Activated T-cell treated with anti-CD3 and anti-CD28 coated beads for 1 hour (primary cell): ENCODE measurements around the gene GSAP.
"Not testable (repeated sequence)": the region's sequence is repeated elsewhere in the genome, so short reads cannot be mapped to it uniquely, and the experiment has no call there.

ENCODE experiments used
- DNase-seq: peaks from one replicate; pipeline ENCODE4 v3.0.0-alpha.2; 2020; ENCODE audit warnings: low read depth

Gene GSAP

DNA sequence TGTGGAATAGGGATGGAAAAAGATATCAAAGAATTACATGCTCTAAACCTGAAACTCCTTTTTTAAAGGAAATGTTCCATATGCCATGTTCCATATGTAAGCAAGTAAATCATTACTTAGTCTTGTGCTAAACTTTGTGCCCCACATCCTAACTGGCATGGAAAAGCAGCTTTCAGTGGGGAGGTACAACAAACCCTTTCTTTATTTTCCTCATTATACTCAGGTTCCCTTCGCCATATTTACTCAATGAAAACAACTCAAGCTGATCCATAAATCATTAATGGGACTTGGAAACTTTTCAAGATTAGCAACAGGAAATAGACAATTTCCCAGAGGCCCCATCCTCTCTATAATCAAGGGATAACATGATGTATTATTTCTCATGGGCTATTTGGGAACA, 56.0 kb downstream of the GSAP start:
- no peak for DNase-seq

DNA sequence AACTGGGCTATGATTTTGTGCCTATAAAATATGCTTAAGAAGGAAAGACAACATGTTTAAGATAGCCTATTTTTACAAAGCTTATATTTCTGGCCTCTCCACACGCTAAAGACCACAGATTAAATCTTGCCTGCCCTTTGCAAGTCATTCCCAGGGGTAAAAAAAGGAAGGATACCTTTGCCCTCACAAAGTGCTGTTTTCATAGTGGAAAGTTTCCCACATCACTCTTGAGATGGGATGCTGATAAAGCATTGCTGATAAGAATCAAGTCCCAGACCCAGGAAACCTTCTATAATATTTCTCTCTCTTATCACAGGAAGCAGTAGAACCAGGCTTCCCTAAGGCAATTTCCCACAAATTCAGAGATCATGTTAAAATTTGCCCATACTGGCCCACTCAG, 56.5 kb downstream of the GSAP start:
- DNase-seq = no peak

DNA sequence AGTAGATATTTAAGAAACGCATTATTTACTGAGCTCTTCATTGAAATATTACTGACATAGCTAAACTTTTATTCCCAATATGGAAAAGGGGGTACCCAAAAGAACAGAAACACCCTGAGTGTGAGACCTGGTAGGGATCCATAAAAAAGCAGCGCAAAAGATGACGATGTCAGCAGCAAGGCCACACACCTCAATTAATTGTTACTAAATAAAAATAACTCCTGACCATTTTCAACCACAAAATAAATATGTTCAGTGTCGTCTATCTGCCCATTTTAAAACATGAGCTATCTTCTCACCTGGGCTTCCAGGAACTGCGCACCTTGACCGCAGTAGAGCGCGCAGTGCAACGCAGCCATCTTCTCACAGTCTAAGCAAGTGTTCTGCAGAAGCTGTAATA, 61.2 kb downstream of the GSAP start:
- DNase-seq = no peak

DNA sequence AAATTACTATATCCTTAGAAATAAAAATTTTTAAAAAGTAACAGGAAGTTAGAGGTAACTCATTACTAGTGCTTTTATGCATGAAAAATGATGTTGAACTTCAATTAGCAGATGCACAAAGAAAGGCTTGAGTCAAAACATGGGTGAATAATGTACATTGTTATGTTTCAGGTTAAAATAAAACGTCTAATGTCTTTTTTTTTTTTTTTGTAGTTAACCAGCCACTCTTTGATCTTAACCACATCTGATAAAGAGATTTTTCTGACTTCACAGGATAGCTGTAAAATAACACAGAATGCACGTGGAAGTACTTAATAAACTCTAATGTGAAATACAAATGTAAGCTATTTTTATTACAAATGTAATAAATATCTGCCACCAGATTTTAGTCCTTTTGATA, 61.7 kb downstream of the GSAP start:
- no peak for DNase-seq

DNA sequence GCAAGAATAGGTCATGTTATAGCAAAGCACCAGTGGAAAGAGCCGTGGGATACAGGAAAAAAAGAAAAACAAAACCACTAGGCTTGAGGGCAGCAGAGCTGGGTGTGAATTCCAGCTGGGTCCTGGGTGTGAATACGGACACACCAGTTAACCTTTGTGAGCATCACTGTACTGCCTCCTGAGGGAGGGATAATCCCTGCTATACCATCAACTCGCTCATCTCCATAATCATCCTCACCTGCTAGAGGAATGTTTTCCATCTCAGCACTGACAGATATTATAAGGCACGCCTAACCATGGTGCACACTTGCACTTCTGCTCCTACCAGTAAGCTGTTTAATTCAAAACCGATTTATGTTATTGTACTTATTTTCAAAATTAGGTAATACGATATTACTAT, 62.2 kb downstream of the GSAP start:
- no peak for DNase-seq

DNA sequence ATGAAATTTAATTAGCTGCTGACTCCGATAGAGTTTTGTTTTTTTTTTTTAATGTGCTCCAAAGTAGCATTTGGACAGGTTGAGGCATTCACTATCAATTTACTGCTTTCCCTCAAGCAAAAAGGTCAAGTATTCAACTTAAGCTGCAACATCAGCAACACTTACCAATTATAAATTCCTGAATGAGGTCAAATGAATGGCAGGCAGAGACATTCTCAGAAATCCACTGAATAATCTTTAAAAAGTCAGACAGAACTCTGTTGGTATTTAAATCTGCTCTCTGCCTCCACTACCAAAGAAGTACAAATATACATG, 62.8 kb downstream of the GSAP start:
- no peak for DNase-seq

DNA sequence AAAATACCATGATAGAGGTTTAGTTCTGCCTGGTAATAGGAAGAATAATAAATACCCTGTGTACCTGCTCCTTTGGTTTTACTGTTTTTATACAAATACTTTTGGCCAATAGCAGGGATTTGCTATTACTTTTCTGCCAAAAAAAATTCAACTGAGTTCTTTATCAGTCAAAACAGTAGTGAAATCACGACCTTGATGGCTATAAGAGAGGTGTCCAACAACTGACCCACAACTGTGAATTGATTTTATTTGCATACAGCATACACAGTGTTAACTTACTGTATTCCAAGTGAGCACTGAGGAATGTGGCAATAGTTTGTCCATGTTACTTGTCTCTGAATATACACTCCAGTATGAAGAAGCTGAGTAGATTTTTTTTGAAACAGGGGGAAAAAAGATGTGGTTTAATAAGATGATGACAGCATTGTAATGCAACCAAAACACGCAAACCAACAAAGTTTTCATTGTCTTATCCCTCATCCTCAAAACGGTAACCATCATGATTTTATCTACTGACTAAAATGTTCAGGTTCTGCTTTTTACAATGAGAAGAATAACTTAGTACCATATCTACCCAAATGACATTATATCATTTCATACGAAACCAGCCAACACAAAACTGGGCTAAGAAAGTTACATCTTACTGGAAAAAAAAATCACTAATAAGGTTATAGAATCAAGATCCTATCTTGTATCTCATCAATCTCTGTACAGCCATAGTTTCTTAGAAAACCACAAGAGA, 63.3 kb downstream of the GSAP start:
- no peak for DNase-seq

DNA sequence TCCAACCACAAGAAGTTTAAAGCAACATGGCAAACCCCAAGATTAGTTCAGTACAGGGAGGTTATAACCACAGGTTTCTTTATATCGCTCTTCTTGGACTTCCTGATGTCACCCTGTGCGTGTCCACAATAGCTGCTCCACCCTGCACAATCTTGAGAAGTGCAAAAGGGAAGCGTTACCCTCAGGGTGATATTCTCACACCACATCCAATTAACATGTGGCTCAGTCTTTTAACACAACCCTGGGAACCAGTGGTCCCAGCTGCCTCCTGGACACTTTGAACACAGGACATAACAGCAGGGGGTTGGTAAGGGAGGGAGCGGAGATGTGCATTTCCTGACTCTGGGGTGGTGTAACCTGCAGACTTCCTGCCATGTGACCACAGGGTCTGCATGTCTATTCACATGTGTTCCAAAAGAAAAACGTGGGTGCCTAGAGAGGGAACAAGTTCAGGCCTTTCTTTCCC, 64.6 kb downstream of the GSAP start:
- DNase-seq = peak; percentile 23

DNA sequence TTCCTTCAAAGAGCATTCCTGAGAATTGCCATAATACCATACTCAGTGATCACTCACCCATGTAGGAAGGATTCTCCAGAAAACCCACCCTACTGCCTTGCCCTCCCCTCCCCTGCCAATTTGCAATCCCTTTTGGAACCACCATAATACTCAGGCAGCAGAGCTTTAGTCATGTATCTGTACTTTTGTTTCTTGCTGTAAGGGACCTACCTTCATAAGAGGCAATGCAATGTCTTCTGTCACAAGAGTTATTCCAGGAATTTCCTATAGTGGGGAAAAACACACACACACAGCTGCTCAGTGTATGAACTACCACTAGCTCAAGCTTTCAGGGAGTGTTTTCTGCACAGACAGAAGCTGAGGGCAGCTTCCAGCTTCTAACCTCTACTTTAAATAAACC, 67.0 kb downstream of the GSAP start:
- DNase-seq = no peak

DNA sequence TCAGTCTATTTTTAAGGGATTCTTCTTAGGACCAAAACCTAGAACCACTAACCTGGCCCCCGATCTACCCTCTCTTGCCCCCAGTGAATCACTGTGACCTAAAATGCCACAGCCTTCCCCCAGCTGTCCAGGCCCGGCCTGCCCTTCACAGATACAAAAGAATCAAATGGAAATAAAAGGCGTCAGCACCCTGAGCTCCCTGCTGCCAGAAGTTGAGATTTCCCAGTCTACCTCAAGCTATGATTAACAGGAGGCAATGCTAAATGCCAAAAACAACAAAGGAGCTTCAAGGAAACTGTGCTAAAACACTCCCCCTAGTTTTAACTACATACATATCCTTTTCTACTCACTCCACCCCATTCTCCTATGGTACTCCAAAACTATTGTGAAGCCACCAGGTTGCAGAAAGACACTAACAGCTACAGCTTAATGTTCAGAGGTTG, 67.8 kb downstream of the GSAP start:
- no peak for DNase-seq

DNA sequence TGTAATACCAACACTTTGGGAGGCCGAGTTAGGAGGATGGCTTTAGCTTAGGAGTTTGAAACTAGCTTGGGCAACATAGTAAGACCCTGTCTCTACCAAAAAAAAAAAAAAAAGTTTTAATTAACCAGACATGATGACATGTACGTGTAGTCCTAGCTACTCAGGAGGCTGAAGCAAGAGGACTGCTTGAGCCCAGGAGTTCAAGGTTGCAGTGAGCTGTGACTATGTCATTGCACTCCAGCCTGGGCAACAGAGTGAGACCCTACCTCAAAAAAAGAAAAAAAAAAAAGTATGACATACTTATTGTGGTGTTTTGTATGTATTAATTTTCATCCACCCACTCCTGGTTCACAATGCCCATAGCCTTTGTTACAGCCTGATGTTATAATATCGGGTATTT, 69.7 kb downstream of the GSAP start:
- DNase-seq = no peak

DNA sequence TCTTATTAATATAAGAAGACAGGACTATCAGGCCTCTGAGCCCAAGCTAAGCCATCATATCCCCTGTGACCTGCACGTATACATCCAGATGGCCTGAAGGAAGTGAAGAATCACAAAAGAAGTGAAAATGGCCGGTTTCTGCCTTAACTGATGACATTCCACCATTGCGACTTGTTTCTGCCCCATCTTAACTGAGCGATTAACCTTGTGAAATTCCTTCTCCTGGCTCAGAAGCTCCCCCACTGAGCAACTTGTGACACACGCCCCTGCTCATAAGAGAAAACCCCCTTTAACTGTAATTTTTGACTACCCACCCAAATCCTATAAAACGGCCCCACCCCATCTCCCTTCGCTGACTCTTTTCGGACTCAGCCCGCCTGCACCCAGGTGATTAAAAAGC, 70.7 kb downstream of the GSAP start:
- DNase-seq = not testable (repeated sequence)

DNA sequence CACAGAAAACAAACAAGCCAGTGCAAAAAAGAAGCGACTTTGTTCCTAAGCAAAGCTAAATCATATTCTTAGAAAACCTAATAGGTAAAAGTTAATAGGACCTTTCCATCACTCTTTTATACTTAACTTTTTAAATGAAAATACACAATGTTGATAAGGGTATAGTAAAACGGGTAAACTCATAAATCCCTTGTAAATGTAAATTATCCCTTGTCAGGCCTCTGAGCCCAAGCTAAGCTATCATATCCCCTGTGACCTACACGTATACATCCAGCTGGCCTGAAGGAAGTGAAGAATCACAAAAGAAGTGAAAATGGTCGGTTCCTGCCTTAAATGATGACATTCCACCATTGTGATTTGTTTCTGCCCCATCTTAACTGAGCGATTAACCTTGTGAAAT, 76.4 kb downstream of the GSAP start:
- no peak for DNase-seq

DNA sequence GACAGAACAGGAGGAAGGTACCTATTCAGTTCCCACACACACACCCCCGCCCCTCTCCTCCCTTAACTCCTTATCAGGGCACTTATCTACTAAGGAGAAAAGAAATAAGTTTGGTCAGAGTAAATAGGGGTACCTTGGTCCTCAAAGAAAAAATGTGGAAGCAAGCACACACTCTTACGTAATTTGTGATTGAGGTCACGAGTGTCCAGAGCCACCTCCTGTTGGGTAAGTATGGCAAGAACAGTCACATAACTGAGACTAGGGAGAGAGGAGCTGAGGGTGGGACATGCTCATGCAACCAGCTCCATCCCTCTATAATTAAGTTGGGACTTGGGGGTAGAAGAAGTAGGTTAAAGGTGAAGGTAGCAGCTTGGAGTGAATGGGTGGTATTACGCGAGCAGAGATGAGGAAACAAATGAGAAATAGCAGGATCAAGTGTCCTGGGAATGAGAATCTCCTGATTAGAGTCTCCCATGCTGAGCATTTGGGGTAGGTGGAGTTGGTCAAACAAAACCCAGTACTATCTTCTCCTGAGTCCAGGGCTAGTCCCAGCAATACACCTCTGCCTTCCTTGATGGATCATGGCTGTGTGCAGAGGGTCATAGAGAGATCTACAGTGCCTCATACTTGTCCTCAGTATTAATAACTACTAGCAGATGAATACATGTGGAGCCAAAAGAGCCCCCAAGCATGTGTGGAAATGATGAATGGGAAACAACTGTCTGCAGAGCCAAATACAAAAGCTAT, 77.1 kb downstream of the GSAP start:
- DNase-seq = no peak

DNA sequence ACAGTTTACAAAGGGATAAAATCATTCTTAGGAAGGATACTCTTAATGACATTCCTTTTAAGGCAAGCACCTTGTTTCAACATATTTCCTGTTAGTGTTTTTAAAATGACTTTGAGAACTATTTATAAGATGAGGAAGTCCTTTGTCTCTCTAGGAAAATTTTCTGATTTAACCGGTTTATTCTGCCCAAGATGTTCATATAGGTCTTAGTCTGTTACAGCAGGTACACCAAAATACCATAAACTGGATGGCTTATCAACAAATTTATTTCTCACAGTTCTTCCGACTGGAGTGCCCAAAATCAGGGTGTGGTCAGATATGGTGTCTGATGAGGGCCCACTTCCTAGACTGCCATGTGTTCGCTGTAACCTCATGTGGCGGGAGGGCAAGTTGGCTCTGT, 77.9 kb downstream of the GSAP start:
- DNase-seq = no peak

DNA sequence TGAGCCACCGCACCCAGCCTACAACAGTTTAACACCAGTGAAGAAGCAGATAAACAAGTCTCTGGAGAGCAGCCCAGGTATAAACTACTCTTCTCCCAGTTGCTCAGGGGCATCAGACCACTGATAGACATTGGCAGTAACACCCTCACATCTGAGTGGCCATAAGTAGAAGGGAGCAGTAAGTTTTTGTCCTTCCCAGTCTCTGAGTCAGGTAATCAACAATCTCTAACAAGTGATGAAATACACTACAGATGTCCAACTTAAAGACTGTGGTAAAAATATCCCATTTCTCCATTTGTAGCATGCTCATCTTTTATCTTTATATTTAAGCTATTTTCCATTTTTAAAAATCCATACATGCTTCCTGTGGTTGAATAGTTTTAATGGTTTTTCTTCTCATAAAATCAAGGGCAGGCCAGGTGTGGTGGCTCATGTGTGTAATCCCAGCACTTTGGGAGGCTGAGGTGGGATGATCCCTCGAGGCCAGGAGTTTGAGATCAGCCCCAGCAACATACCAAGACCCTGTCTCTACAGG, 78.6 kb downstream of the GSAP start:
- no peak for DNase-seq

DNA sequence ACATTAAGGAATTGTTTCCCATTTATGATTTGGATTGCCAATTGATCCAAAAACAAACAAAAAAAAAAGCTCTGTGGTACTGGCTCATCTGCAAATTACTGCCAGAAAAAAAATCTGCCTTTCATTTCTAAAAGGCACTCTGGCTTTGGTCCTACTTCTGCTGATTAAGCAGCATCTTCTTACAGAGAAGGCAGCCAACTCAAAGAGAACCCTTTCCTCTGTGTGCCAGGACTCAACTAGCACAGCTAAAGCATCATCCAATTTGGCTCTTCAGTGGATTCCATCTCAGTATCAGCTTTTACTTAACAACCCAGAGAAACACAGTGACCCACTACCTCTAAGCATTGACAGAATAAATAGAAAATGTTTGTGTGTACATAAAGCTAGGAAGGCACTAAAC, 80.6 kb downstream of the GSAP start:
- DNase-seq = no peak

DNA sequence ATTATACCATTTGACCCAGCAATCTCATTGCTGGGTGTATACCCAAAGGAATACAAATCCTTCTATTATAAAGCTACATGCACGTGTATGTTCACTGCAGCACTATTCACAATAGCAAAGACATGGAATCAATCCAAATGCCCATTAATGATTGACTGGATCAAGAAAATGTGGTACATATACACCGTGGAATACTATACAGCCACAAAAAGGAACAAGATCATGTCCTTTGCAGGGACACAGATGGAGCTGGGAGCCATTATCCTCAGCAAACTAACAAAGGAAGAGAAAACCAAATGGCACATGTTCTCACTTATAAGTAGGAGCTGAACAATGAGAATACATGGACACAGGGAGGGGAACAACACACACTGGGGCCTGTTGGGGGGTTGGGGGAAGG, 82.1 kb downstream of the GSAP start:
- not testable (repeated sequence) for DNase-seq

DNA sequence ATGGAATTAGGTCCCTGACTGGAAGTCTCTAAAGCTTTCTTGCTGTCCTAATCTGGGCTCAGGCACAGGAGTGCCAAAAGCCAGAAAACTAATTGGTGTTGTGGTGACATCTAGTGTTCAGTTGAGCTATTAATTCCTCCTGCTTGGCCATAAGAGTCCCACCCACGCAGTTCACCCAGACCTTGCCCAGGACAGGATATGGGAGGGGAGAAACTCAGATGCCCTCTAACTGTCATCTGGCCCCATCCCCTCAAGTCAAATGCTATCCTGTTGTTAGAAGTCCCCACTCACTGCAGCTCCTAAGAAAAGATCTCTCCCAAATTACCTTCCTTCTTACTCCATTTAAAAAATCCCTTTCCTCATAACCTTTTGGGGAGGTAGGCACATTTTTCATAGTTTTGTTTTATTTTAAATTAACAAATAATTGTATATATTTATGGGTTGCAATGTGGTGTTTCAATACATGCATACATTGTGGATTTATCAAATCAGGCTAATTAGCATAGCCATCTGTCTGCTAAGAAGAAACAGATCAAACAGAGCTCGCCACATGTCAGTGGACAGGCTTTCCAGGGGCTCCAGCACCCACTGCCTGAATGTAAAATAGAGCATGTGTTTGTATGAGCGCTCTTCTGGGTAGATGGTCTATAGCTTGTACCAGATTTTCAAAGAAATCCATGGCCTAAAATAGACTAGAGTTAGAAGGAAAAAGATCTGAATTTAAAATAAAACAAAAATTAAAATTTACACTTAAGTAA, 84.0 kb downstream of the GSAP start:
- no peak for DNase-seq

DNA sequence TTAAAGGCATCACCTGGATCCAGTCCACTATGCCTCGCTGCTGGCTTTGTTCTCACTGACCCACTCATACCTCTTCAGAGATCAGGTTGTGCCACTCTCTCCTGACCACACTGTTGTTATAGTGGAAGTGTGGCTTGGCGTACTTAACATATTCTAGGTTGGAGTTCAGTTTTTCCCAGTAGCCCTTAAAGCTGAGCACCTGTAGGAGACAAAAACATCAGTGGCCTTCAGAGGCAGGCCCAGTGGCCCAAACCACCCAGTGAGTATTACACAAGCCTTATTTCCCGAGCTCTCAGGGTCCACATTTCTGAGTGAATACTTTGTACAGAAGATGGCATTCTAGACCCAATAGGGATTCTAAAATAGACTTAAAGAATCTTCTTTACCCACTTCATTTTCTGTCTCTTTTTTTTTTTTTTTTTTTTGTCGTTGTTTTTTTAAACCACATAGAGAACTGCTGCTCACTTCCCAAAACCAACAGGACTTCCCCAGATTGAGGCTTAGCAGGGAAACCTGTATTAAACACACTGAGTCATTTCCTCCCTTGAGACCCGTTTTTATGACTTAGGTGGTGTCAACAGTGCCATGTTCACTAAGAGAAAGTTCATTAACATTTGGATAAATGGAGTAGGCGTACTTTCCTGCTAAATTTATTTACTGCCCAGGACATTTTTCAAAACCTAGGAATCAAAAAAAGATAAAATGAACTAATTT, 85.8 kb downstream of the GSAP start:
- DNase-seq = no peak

DNA sequence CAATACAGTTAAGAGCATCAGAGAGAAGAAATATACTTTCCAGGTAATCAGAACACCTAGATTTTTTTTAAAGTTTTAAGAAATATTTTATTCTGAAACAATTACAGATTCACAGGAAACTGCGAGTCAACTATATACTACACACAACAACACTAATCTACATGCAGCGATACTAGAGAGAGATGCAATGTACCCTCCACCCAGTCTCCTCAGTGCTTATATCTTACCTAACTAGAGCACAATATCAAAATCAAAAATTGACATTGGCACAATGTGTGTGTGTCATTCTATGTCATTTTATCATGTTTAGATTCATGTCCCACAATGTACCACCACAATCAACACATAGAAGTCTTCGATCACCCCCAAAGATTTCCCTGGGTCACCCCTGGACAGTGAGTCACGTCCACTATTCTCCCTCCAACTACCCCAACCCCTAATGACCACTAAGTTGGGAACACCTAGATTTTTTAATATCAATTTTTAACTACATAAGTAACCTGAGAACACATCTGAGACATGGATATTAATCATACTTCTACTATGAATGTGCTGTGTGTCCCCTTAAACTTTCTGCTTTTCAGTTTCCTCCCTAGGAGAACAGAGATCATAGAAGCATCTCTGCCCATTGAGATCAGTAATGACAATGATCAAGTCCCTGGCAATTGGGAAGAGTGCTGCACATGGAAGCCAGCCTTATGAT, 86.5 kb downstream of the GSAP start:
- DNase-seq = no peak

DNA sequence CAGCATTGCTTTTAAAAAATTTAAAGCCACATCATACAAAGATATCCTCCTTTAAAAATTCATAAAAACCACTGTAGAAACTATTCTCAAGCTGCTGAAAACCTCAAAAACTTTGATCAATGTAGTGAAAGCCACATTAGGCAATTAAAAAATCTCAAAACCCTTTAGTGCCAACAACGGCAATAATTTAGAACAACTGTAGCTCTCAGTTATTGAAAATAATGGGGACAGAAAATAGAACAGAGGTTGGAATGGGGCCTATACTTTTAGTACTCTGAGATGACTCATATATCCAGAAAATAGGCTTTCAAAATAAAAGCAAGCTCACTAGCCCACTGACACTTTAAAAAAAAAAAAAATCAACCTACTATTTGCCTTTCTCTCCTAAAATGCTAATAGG, 87.5 kb downstream of the GSAP start:
- DNase-seq = no peak
